Sigmoid colon (tissue), 4 donors: ENCODE data around the gene CFAP46.

ENCODE experiments used
- EP300 ChIP-seq, 4 donors: sonication (generic); formaldehyde crosslinking; IDR thresholded peaks; one replicate each; pipeline ENCODE4 v1.6.1; 2017; ENCODE audit warnings: antibody characterized with exemption in 4 of 4
- POLR2A ChIP-seq, 2 donors: fragments of 450-650 bp; IDR thresholded peaks; one replicate each; pipeline ENCODE4 v1.6.1; 2016; ENCODE audit warnings: antibody characterized with exemption in 2 of 2, mild to moderate bottlenecking in 2 of 2, moderate library complexity in 2 of 2
- POLR2AphosphoS5 ChIP-seq, 4 donors: sonication (generic); formaldehyde crosslinking; IDR thresholded peaks; one replicate each; pipeline ENCODE4 v1.6.1; 2017; ENCODE audit warnings: antibody characterized with exemption in 4 of 4
- TF ChIP-seq, protein P1 (sequence below), 4 experiments: fragments of 450-650 bp in 3 of 4; fragments of 200-600 bp in 1 of 4; IDR thresholded peaks; one replicate each; pipeline ENCODE4 v1.5.1; 2016 to 2019; ENCODE audit warnings: antibody characterized with exemption in 4 of 4, mild to moderate bottlenecking in 3 of 4, moderate library complexity in 2 of 4

DNA sequence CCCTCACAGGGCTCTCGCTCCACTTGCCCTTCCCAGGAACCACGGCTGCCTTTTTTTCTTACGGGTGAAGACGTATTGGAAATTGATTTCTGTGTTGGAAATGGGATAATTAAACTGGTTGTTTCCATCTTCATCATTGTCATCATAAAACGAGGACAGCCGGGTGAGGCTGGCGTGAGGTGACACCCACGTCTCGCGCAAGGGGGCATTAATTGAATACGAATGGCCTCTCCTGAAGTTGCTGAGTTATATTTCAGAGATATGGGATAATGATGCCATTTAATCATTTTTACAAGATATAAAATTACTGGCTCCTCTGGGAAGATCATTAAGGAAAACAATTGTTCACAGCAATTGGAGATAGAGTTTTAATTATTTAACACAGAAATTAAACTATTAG is 138.1 kb downstream of the CFAP46 start:
- TF ChIP-seq, protein P1, sequence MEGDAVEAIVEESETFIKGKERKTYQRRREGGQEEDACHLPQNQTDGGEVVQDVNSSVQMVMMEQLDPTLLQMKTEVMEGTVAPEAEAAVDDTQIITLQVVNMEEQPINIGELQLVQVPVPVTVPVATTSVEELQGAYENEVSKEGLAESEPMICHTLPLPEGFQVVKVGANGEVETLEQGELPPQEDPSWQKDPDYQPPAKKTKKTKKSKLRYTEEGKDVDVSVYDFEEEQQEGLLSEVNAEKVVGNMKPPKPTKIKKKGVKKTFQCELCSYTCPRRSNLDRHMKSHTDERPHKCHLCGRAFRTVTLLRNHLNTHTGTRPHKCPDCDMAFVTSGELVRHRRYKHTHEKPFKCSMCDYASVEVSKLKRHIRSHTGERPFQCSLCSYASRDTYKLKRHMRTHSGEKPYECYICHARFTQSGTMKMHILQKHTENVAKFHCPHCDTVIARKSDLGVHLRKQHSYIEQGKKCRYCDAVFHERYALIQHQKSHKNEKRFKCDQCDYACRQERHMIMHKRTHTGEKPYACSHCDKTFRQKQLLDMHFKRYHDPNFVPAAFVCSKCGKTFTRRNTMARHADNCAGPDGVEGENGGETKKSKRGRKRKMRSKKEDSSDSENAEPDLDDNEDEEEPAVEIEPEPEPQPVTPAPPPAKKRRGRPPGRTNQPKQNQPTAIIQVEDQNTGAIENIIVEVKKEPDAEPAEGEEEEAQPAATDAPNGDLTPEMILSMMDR (IDR thresholded peaks at IDR 0.05), result no peak
- no peak for TF ChIP-seq POLR2AphosphoS5 (IDR thresholded peaks at IDR 0.05)
- no peak for TF ChIP-seq EP300 (IDR thresholded peaks at IDR 0.05)
- no peak for TF ChIP-seq POLR2A (IDR thresholded peaks at IDR 0.05)
